H1 (cell line): ENCODE measurements around the gene PTPRG. TPM values are rescaled to one million over a fixed set of nuclear protein-coding genes. Genes with fewer than 3 reads are reported as not detected.

ENCODE experiments used
- CTCF ChIA-PET: fragments of 300-600 bp; sonication (Branson Sonifier 250); formaldehyde crosslinking; loops from one replicate; lab custom pipeline; 2021; ENCODE audit not compliant: partially characterized antibody; lab: Charles Lee
- POLR2A ChIA-PET: fragments of 300-600 bp; sonication (Branson Sonifier 250); formaldehyde crosslinking; loops from one replicate; lab custom pipeline; 2021; ENCODE audit warnings: inconsistent platforms; ENCODE audit not compliant: partially characterized antibody; lab: Charles Lee
- DNase-seq, 2 experiments: peaks; one replicate each; pipeline versions ENCODE4 v3.0.0 to v3.0.0-alpha.2; 2010 to 2022; ENCODE audit warnings: low spot score in 2 of 2, low read depth in 1 of 2, mixed read lengths in 1 of 2
- FAIRE-seq: peaks from 2 replicates; lab custom pipeline; 2011; peaks lifted over from hg19 to GRCh38; lab: Jason Lieb, UNC
- H2AFZ ChIP-seq: 2 replicates; pipeline ENCODE4 v1.8.1; 2012; ENCODE audit warnings: low read length, inconsistent platforms
- H2AK5ac ChIP-seq: 2 replicates; pipeline ENCODE4 v1.6.1; 2013; ENCODE audit warnings: low read depth, low read length
- H2BK120ac ChIP-seq: replicated peaks from 2 replicates; pipeline ENCODE3; 2013; ENCODE audit warnings: low read depth, low read length, inconsistent platforms
- H2BK12ac ChIP-seq: 2 replicates; pipeline ENCODE4 v1.6.1; 2013; ENCODE audit warnings: low read depth, low read length
- H2BK15ac ChIP-seq: 2 replicates; pipeline ENCODE4 v1.6.1; 2013; ENCODE audit warnings: low read length
- H2BK20ac ChIP-seq: 2 replicates; pipeline ENCODE4 v1.6.1; 2013; ENCODE audit warnings: low read length
- H2BK5ac ChIP-seq: 2 replicates; pipeline ENCODE4 v1.6.1; 2013; ENCODE audit warnings: low read depth, low read length
- H3K14ac ChIP-seq: 2 replicates; pipeline ENCODE4 v1.6.1; 2013; ENCODE audit warnings: inconsistent platforms; ENCODE audit not compliant: insufficient read length
- H3K18ac ChIP-seq: 2 replicates; pipeline ENCODE4 v1.6.1; 2013; ENCODE audit warnings: low read length; ENCODE audit errors: extremely low read depth
- H3K23ac ChIP-seq: 2 replicates; pipeline ENCODE4 v1.6.1; 2013; ENCODE audit warnings: inconsistent platforms; ENCODE audit not compliant: insufficient read length
- H3K23me2 ChIP-seq: 2 replicates; pipeline ENCODE4 v1.6.1; 2013; ENCODE audit warnings: low read depth, low read length
- H3K27ac ChIP-seq: 2 replicates; pipeline ENCODE4 v1.6.1; 2011; ENCODE audit warnings: low read depth, low read length, inconsistent platforms
- H3K27me3 ChIP-seq, 4 experiments: replicated peaks in 1 of 4; 1 replicate in 1 of 4; 2 replicates in 3 of 4; pipeline versions ENCODE4 v1.6.1 to v1.8.1; 2011 to 2013; ENCODE audit warnings: low read length in 3 of 4, mild to moderate bottlenecking in 3 of 4, inconsistent platforms in 2 of 4, mixed read lengths in 2 of 4, moderate library complexity in 1 of 4; ENCODE audit not compliant: control insufficient read depth in 3 of 4, insufficient read depth in 3 of 4; ENCODE audit errors: extremely low read depth in 1 of 4
- H3K36me3 ChIP-seq, 4 experiments: 2 replicates each; pipeline versions ENCODE4 v1.6.1 to v1.8.1; 2011 to 2013; ENCODE audit warnings: mild to moderate bottlenecking in 4 of 4, low read length in 3 of 4, moderate library complexity in 2 of 4, control low read depth in 1 of 4, inconsistent platforms in 1 of 4; ENCODE audit not compliant: insufficient read depth in 4 of 4, control insufficient read depth in 2 of 4
- H3K4ac ChIP-seq: replicated peaks from 2 replicates; pipeline ENCODE3; 2013; ENCODE audit warnings: low read length, low read depth, mixed read lengths, inconsistent platforms; ENCODE audit not compliant: insufficient read length
- H3K4me1 ChIP-seq, 4 experiments: replicated peaks in 1 of 4; 1 replicate in 1 of 4; 2 replicates in 3 of 4; pipeline versions ENCODE4 v1.6.1 to v1.8.1; 2011 to 2013; ENCODE audit warnings: low read length in 3 of 4, inconsistent platforms in 2 of 4, mixed read lengths in 1 of 4; ENCODE audit not compliant: insufficient read depth in 4 of 4, control insufficient read depth in 3 of 4
- H3K4me2 ChIP-seq, 2 experiments: 2 replicates each; pipeline versions ENCODE4 v1.6.1 to v1.8.1; 2011 to 2013; ENCODE audit warnings: low read depth in 2 of 2, low read length in 2 of 2, control low read depth in 1 of 2, inconsistent platforms in 1 of 2, mild to moderate bottlenecking in 1 of 2; ENCODE audit not compliant: insufficient read depth in 1 of 2
- H3K4me3 ChIP-seq, 4 experiments: fragments of 200-600, 300-600 bp in 1 of 4; sonication (generic), shearing (Covaris generic), sonication (Bioruptor Twin) in 1 of 4; 2 replicates each; pipeline versions ENCODE4 v1.5.1 to v1.8.1; 2011 to 2016; ENCODE audit warnings: low read length in 4 of 4, low read depth in 3 of 4, control low read depth in 2 of 4, inconsistent platforms in 2 of 4, mild to moderate bottlenecking in 2 of 4, mixed read lengths in 1 of 4, moderate library complexity in 1 of 4; ENCODE audit not compliant: insufficient read depth in 2 of 4; ENCODE audit errors: extremely low read depth in 1 of 4
- H3K56ac ChIP-seq: replicated peaks from 2 replicates; pipeline ENCODE3; 2013; ENCODE audit warnings: low read depth, mild to moderate bottlenecking, mixed read lengths, low read length, inconsistent platforms; ENCODE audit not compliant: insufficient read length
- H3K79me1 ChIP-seq: 2 replicates; pipeline ENCODE4 v1.6.1; 2013; ENCODE audit warnings: low read depth, low read length, control low read depth
- H3K79me2 ChIP-seq, 2 experiments: 2 replicates each; pipeline versions ENCODE4 v1.6.1 to v1.8.1; 2012 to 2013; ENCODE audit warnings: low read length in 2 of 2, mild to moderate bottlenecking in 2 of 2, inconsistent platforms in 1 of 2; ENCODE audit not compliant: insufficient read depth in 2 of 2, control insufficient read depth in 1 of 2
- H3K9ac ChIP-seq, 4 experiments: replicated peaks in 1 of 4; 1 replicate in 1 of 4; 2 replicates in 3 of 4; pipeline versions ENCODE4 v1.6.1 to v1.8.1; 2011 to 2013; ENCODE audit warnings: low read depth in 3 of 4, low read length in 3 of 4, control low read depth in 2 of 4, mild to moderate bottlenecking in 2 of 4, moderate library complexity in 2 of 4, inconsistent platforms in 1 of 4; ENCODE audit errors: extremely low read depth in 1 of 4
- H3K9me3 ChIP-seq, 2 experiments: 2 replicates each; pipeline versions ENCODE4 v1.6.1 to v1.8.1; 2012 to 2013; ENCODE audit warnings: mild to moderate bottlenecking in 2 of 2, moderate library complexity in 2 of 2, control low read depth in 1 of 2, inconsistent platforms in 1 of 2, low read depth in 1 of 2, low read length in 1 of 2, mixed read lengths in 1 of 2; ENCODE audit not compliant: insufficient read depth in 2 of 2
- H4K20me1 ChIP-seq, 2 experiments: replicated peaks in 1 of 2; 2 replicates each; pipeline versions ENCODE3 to v1.8.1; 2011 to 2013; ENCODE audit warnings: inconsistent platforms in 2 of 2, low read length in 2 of 2, mild to moderate bottlenecking in 1 of 2; ENCODE audit not compliant: insufficient read depth in 2 of 2, control insufficient read depth in 1 of 2
- H4K5ac ChIP-seq: 2 replicates; pipeline ENCODE4 v1.6.1; 2013; ENCODE audit warnings: low read length, low read depth, mixed read lengths, inconsistent platforms; ENCODE audit not compliant: insufficient read length
- H4K8ac ChIP-seq: 2 replicates; pipeline ENCODE4 v1.8.0; 2013; ENCODE audit warnings: mild to moderate bottlenecking, moderate library complexity, low read length, inconsistent platforms; ENCODE audit not compliant: insufficient read depth; ENCODE audit errors: extremely low read depth
- H4K91ac ChIP-seq: replicated peaks from 2 replicates; pipeline ENCODE3; 2013; ENCODE audit warnings: low read length, mixed read lengths, inconsistent platforms; ENCODE audit not compliant: insufficient read length
- CEBPB ChIP-seq: IDR thresholded peaks from 2 replicates; pipeline ENCODE4 v1.6.1; 2012; ENCODE audit warnings: low read depth, low read length
- CHD1 ChIP-seq: IDR thresholded peaks from 2 replicates; pipeline ENCODE4 v1.6.1; 2012; ENCODE audit warnings: low read depth, low read length, improper control_type of control experiment
- CREB1 ChIP-seq: IDR thresholded peaks from 2 replicates; pipeline ENCODE4 v1.6.1; 2012; ENCODE audit warnings: inconsistent platforms
- E2F6 ChIP-seq: IDR thresholded peaks from 2 replicates; pipeline ENCODE4 v1.6.1; 2012; ENCODE audit warnings: inconsistent platforms
- EGR1 ChIP-seq: IDR thresholded peaks from 2 replicates; pipeline ENCODE4 v1.6.1; 2011; ENCODE audit warnings: low read depth, low read length, borderline replicate concordance
- FOSL1 ChIP-seq: IDR thresholded peaks from 2 replicates; pipeline ENCODE4 v1.6.1; 2011; ENCODE audit warnings: mild to moderate bottlenecking, low read depth, low read length, moderate library complexity; ENCODE audit not compliant: insufficient read depth
- JUND ChIP-seq: IDR thresholded peaks from 2 replicates; pipeline ENCODE4 v1.6.1; 2011; ENCODE audit warnings: mild to moderate bottlenecking, improper control_type of control experiment, low read length
- KDM1A ChIP-seq: fragments of 200-600, 300-600 bp; sonication (generic); IDR thresholded peaks from 2 replicates; pipeline ENCODE4 v1.7.1; 2016; ENCODE audit warnings: mild to moderate bottlenecking, low read length, borderline replicate concordance
- PHF8 ChIP-seq: fragments of 200-600 bp; sonication (generic); conservative IDR thresholded peaks from 2 replicates; pipeline ENCODE4 v1.7.1; 2012; ENCODE audit warnings: low read depth, mild to moderate bottlenecking, inconsistent platforms, low read length, moderate library complexity
- RBBP5 ChIP-seq: IDR thresholded peaks from 2 replicates; pipeline ENCODE4 v1.7.1; 2012; ENCODE audit warnings: low read depth, mild to moderate bottlenecking, inconsistent platforms, low read length, moderate library complexity, borderline replicate concordance
- SIRT6 ChIP-seq: IDR thresholded peaks from one replicate; pipeline ENCODE4 v1.7.1; 2012; ENCODE audit warnings: low read length, inconsistent platforms
- TAF1 ChIP-seq: IDR thresholded peaks from 2 replicates; pipeline ENCODE4 v1.6.1; 2011; ENCODE audit warnings: mild to moderate bottlenecking, low read depth, low read length
- USF2 ChIP-seq: IDR thresholded peaks from 2 replicates; pipeline ENCODE4 v1.6.1; 2011; ENCODE audit warnings: low read length, improper control_type of control experiment
- ZNF274 ChIP-seq: IDR thresholded peaks from 2 replicates; pipeline ENCODE4 v1.7.0; 2012; ENCODE audit warnings: low read length, borderline replicate concordance; ENCODE audit errors: extremely low read depth
- WGBS, 2 experiments: shearing (Covaris generic) in 1 of 2; methylation state at CpG; one replicate each; pipeline versions ENCODE4 v1.1.6 to v1.1.7; 2013 to 2015; ENCODE audit warnings: low lambda C conversion rate in 2 of 2, mixed read lengths in 2 of 2, inconsistent platforms in 1 of 2, low coverage in 1 of 2, missing lambda C conversion rate in 1 of 2; ENCODE audit not compliant: insufficient replicate concordance in 2 of 2, insufficient coverage in 1 of 2, insufficient read length in 1 of 2; ENCODE audit errors: extremely low coverage in 1 of 2, missing lambda C conversion rate in 1 of 2; 5-methylcytosine and 5-hydroxymethylcytosine counted together
- polyA plus RNA-seq, 7 experiments: library from polyadenylated mRNA; depleted of rRNA in 3 of 7; stranded (reverse) in 5 of 7; unstranded in 2 of 7; fragments of >200 nt in 5 of 7; fragments of 200-250 nt in 2 of 7; gene quantifications; 1 replicate in 5 of 7; 2 replicates in 1 of 7; 4 replicates in 1 of 7; pipeline versions ENCODE4 v1.2.1 to v1.2.3, GENCODE V29; 2011 to 2013; ENCODE audit warnings: missing spikeins in 2 of 7, mixed read lengths in 2 of 7
- total RNA-seq: library from RNA; stranded (reverse); fragmentation: NEBNext Ultra II Directional; extraction: Animal tissue kit (Norgen Biotek cat#: 25700); gene quantifications from 2 replicates; pipeline ENCODE4 v1.2.1, GENCODE V29; 2021

PTPRG gene
- total and polyA plus RNA-seq, 2 of the 8 experiments (the other 6 are each of a cell fraction or from before 2014, with no cell fraction given) = 23.3 to 96.2 TPM

GRCh38 chr3:61736506-61736905, 175.1 kb downstream of the PTPRG start:
- Histone ChIP-seq H2BK15ac (no peak overlapping the region), H3K4me2 (no peak overlapping the region), H2AFZ (no peak overlapping the region), H3K36me3 (no peaks in the 10 kb centered on the region), H2AK5ac (no peak overlapping the region), H3K14ac (no peak overlapping the region), H3K4me3 (no peak overlapping the region), H3K27me3 (no peaks in the 10 kb centered on the region), H3K56ac (no peak overlapping the region), H3K9me3 (no peaks in the 10 kb centered on the region), H3K18ac (no peak overlapping the region), H3K23ac (no peak overlapping the region), H3K27ac (no peak overlapping the region), H2BK12ac (no peak overlapping the region), H4K5ac (no peak overlapping the region), H2BK5ac (no peak overlapping the region), H3K23me2 (no peaks in the 10 kb centered on the region), H3K79me1 (peaks cover 3% of the 10 kb centered on the region; the same call in 1 of the 2 replicates), H4K8ac (no peak overlapping the region), H3K4ac (no peak overlapping the region), H2BK20ac (no peak overlapping the region), H3K4me1 (peaks cover 0 to 6% (median 0%) of the 10 kb centered on the region in 4 experiments; a peak in 2 of 7 replicates), H4K91ac (no peak overlapping the region), H4K20me1 (no peaks in the 10 kb centered on the region), H3K79me2 (peaks cover 3 to 90% of the 10 kb centered on the region in 2 experiments; a peak in 3 of 4 replicates), H2BK120ac (no peak overlapping the region), H3K9ac (no peak overlapping the region)
- 92% methylated on average over 5 of the region's 5 CpGs; no CpG with 5 or more reads in 1 of the 2 experiments for WGBS, 2 experiments
- DNase-seq (no peak), FAIRE-seq (no peak)
- CTCF ChIA-PET = no interaction called here
- POLR2A ChIA-PET = no interaction called here
- no peak for TF ChIP-seq E2F6
- no peak for TF ChIP-seq JUND
- TF ChIP-seq RBBP5 = no peak
- no peak for TF ChIP-seq USF2
- no peak for TF ChIP-seq CHD1
- no peak for TF ChIP-seq SIRT6
- no peak for TF ChIP-seq ZNF274
- no peak for TF ChIP-seq EGR1
- TF ChIP-seq CEBPB = no peak
- TF ChIP-seq FOSL1 = no peak
- TF ChIP-seq PHF8 = no peak
- no peak for TF ChIP-seq KDM1A
- TF ChIP-seq TAF1 = no peak
- TF ChIP-seq CREB1 = no peak
